Prostate gland (tissue), 2 donors: Measurements from ENCODE around the gene CTIF.

Experiments
- POLR2AphosphoS5 ChIP-seq: sonication (generic); formaldehyde crosslinking; IDR thresholded peaks from one replicate; pipeline ENCODE4 v1.6.1; 2017; ENCODE audit warnings: antibody characterized with exemption
- TF ChIP-seq, protein P1 (sequence below), 4 experiments: fragments of 200-600 bp in 2 of 4; fragments of 450-650 bp in 2 of 4; sonication (generic) in 2 of 4; IDR thresholded peaks; 1 replicate in 3 of 4; 2 replicates in 1 of 4; pipeline ENCODE4 v1.5.1; 2016 to 2019; ENCODE audit warnings: antibody characterized with exemption in 4 of 4, mild to moderate bottlenecking in 2 of 4, moderate library complexity in 2 of 4

DNA sequence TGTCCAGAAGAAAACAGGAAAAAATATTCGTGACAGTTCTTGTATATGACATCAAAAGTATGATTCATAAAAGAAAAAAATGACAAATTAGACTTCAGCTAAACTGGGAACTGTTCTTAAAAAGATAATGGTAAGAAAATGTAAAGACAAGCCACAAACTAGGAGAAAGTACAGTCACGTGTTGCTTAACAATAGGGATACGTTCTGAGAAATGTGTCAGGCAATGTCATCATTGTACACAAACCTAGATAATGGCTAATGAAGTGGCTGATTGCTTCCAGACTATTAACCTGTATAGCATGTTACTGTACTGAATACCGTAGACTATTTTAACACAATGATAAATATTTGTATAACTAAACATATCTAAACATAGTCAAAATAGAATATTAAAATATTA lies 35.9 kb upstream of the CTIF start:
- TF ChIP-seq, protein P1, sequence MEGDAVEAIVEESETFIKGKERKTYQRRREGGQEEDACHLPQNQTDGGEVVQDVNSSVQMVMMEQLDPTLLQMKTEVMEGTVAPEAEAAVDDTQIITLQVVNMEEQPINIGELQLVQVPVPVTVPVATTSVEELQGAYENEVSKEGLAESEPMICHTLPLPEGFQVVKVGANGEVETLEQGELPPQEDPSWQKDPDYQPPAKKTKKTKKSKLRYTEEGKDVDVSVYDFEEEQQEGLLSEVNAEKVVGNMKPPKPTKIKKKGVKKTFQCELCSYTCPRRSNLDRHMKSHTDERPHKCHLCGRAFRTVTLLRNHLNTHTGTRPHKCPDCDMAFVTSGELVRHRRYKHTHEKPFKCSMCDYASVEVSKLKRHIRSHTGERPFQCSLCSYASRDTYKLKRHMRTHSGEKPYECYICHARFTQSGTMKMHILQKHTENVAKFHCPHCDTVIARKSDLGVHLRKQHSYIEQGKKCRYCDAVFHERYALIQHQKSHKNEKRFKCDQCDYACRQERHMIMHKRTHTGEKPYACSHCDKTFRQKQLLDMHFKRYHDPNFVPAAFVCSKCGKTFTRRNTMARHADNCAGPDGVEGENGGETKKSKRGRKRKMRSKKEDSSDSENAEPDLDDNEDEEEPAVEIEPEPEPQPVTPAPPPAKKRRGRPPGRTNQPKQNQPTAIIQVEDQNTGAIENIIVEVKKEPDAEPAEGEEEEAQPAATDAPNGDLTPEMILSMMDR (IDR thresholded peaks at IDR 0.05), result no peak
- no peak for TF ChIP-seq POLR2AphosphoS5
